Subcutaneous adipose tissue (tissue), 4 donors: ENCODE results near the gene SHLD1. TPM values are rescaled to one million over a fixed set of nuclear protein-coding genes. Genes with fewer than 3 reads are reported as not detected.

Experiments used
- CTCF ChIP-seq: fragments of 450-650 bp; IDR thresholded peaks from one replicate; pipeline ENCODE4 v1.5.1; 2016; ENCODE audit warnings: low read depth, mild to moderate bottlenecking, control low read depth, antibody characterized with exemption, moderate library complexity
- total RNA-seq, 4 donors: library from RNA; depleted of rRNA; stranded (reverse); fragments of >200 nt; gene quantifications; one replicate each; pipeline ENCODE4 v1.1.0, GENCODE V29; 2016

The SHLD1 gene
- total RNA-seq, 4 donors from 2014 or later, result 1.3 to 7.7 (median 2.9) TPM

DNA sequence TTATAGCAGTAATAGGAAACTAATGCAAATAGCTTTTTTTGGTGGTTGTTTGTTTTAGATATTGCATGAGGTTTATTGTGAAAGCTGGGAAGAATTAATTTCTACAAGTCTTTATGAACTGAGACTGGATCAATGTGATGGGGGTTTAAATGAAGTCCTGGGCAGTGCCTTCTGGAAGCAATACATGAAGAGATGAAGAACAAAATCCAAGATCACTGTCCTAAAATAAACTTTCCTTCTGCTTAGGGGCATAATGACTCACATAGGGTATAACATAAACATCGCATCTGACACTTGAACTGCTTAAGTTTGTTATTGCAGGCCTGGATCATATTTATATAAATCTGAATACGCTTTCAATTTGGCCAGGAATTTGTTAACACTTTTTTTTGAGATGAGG is 20.9 kb upstream of the SHLD1 start:
- no peak for TF ChIP-seq CTCF

DNA sequence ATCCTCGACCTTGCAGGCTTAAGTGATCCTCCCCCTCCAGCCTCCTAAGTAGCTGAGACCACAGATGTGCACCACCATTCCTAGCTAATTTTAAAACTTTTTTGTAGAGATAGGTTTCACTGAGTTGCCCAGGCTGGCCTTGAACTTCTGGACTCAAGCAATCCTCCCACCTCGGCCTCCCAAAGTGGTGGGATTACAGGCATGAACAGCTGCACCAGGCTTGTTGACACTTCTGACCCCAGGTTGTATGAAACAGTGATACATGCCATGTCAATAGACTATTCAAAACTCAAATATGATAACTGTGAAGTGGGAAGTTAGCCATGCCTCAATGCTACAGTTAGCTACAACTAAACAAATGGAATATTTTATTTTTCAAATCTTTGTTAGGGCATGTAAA is 20.1 kb upstream of the SHLD1 start:
- TF ChIP-seq CTCF, result no peak

DNA sequence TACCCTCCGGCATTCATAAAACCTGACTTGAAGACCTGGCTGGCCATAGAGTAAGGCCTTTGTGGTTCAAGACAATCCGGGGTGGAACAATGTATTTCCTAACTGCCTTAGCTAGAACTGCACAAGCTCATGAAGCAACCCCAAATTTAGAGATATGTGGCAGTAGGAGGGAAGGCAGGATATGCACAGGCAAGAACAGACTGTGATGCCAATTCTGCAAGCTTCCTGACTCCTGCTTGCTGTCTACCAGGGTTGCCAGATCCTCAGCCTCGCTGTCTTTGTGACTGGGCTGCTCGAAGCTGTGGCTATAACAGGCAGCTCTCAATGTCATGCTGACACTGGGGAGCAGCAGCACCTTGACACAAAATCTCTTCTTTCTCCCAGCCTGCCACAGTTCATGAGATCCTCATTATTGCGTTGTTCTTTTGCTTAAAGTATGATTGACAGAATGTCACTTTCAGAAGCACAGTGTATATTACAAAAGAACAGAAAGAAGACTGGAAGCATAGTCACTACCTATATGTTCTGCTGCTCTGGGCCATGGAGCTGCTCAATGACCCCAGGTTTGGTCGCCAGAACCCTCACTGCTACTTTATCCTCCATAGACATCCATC is 18.3 kb upstream of the SHLD1 start:
- no peak for TF ChIP-seq CTCF

DNA sequence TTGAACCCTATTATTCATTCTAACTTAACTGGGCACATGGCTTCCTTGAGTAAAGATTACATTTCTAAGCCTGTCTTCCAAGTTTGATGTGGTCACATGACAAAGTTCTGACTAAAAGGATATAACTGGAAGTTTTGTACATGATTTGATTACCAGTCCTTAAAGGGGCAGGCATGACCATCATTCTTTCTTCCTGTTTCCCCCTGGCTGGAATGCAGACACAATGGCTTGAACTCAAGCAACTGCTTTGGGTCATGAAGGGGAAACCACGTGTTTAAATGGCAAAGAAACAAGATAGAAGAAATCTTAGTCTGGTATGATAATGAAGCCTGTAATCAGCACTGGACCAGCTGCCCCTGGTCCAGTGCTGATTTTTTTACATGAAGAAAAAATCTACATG is 15.6 kb upstream of the SHLD1 start:
- TF ChIP-seq CTCF, result no peak

GRCh38 chr20:5735845-5736510 is 14.2 kb upstream of the SHLD1 start:
- no peak for TF ChIP-seq CTCF

GRCh38 chr20:5737619-5737953 is 12.6 kb upstream of the SHLD1 start:
- TF ChIP-seq CTCF, result no peak

DNA sequence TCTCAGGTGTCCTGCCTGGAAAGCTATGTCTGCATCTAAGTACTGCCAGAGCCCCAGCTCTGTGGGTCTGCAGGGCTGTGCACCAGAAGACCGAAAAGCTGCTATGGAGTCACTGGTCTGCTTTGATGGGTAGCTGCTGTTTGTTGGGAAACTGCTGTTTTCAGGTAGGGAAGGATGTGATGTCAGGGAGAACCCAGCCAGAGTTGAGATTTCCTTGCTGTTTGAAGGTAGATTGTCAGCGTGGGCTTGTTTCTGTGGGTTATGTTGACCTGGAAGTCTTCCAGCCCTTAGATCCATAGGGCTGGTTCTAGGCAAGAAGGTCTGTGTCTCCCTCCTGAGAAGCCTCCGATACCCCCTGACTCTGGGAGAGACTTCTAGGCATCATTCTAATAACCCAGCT is 12.2 kb upstream of the SHLD1 start:
- TF ChIP-seq CTCF, result no peak
